Smooth muscle cell (in vitro differentiated cells): ENCODE data around the gene ZNF486. TPM values are rescaled to one million over a fixed set of nuclear protein-coding genes. Genes with fewer than 3 reads are reported as not detected.

Experiments
- DNase-seq: peaks from one replicate; lab custom pipeline; 2025; ENCODE audit not compliant: unreplicated experiment; lab: John Stamatoyannopoulos, UW
- H2AFZ ChIP-seq: fragments of 200-600 bp; sonication (generic); 2 replicates; pipeline ENCODE4 v1.6.0; 2016; ENCODE audit warnings: antibody characterized with exemption, low read depth, mild to moderate bottlenecking
- H3F3A ChIP-seq: fragments of 200-600 bp; sonication (generic); 2 replicates; pipeline ENCODE4 v1.6.0; 2017; ENCODE audit warnings: antibody characterized with exemption, low read depth
- H3K27ac ChIP-seq: fragments of 200-600 bp; sonication (generic); 2 replicates; pipeline ENCODE4 v1.5.1; 2016; ENCODE audit warnings: low read depth, mild to moderate bottlenecking
- H3K27me3 ChIP-seq: fragments of 200-600 bp; sonication (generic); 2 replicates; pipeline ENCODE4 v1.6.1; 2016; ENCODE audit warnings: low read depth, mild to moderate bottlenecking
- H3K36me3 ChIP-seq: fragments of 200-600 bp; sonication (generic); 2 replicates; pipeline ENCODE4 v1.5.1; 2016; ENCODE audit warnings: low read depth
- H3K4me1 ChIP-seq: fragments of 200-600 bp; sonication (generic); 2 replicates; pipeline ENCODE4 v1.5.1; 2016; ENCODE audit warnings: low read depth
- H3K4me2 ChIP-seq: fragments of 200-600 bp; sonication (generic); 2 replicates; pipeline ENCODE4 v1.6.0; 2016; ENCODE audit warnings: mild to moderate bottlenecking
- H3K4me3 ChIP-seq: fragments of 200-600 bp; sonication (generic); 2 replicates; pipeline ENCODE4 v1.5.1; 2016; ENCODE audit warnings: mild to moderate bottlenecking
- H3K79me2 ChIP-seq: fragments of 200-600 bp; sonication (generic); 2 replicates; pipeline ENCODE4 v1.6.0; 2016; ENCODE audit warnings: low read depth, mild to moderate bottlenecking
- H3K9ac ChIP-seq: fragments of 200-600 bp; sonication (generic); 2 replicates; pipeline ENCODE4 v1.6.0; 2016; ENCODE audit warnings: low read depth
- H3K9me3 ChIP-seq: fragments of 200-600 bp; sonication (generic); replicated peaks from 2 replicates; pipeline ENCODE4 v1.5.1; 2016; ENCODE audit warnings: low read depth
- H4K20me1 ChIP-seq: fragments of 200-600 bp; sonication (generic); 2 replicates; pipeline ENCODE4 v1.6.0; 2016; ENCODE audit warnings: low read depth
- WGBS: methylation state at CpG from one replicate; pipeline ENCODE4 v1.1.7; 2016; ENCODE audit warnings: low lambda C conversion rate; 5-methylcytosine and 5-hydroxymethylcytosine counted together
- polyA plus RNA-seq: library from polyadenylated mRNA; unstranded; fragments of >200 nt; fragmentation: Nextera tagmentation; extraction: Ambion mirVana; gene quantifications from 2 replicates; pipeline ENCODE4 v1.2.1, GENCODE V29; 2016
- total RNA-seq: library from RNA; depleted of rRNA; stranded (reverse); fragments of >200 nt; gene quantifications from 2 replicates; pipeline ENCODE4 v1.2.3, GENCODE V29; 2014
- TF ChIP-seq, protein P1 (sequence below): fragments of 200-600 bp; sonication (generic); IDR thresholded peaks from 2 replicates; pipeline ENCODE4 v1.5.1; 2017; ENCODE audit warnings: borderline replicate concordance, mild to moderate bottlenecking, antibody characterized with exemption; ENCODE audit not compliant: insufficient read depth, poor library complexity, severe bottlenecking

The ZNF486 gene
- total and polyA plus RNA-seq, 2 experiments from 2014 or later = 3.1 to 12.0 TPM

GRCh38 chr19:20162821-20163220, 4.2 kb upstream of the ZNF486 start:
- Histone ChIP-seq H3F3A (peaks cover 5% of the 10 kb centered on the region), H3K79me2 (peaks cover under 1% of the 10 kb centered on the region), H3K27ac (no peak overlapping the region), H3K4me2 (no peak overlapping the region), H3K36me3 (no peaks in the 10 kb centered on the region), H3K9me3 (no peaks in the 10 kb centered on the region), H2AFZ (no peak overlapping the region), H3K4me3 (no peak overlapping the region), H3K4me1 (peaks cover 3% of the 10 kb centered on the region), H3K9ac (no peak overlapping the region), H4K20me1 (no peaks in the 10 kb centered on the region), H3K27me3 (no peaks in the 10 kb centered on the region)
- DNase-seq = no peak
- WGBS = 91% methylated on average over 3 of the region's 3 CpGs
- TF ChIP-seq, protein P1, sequence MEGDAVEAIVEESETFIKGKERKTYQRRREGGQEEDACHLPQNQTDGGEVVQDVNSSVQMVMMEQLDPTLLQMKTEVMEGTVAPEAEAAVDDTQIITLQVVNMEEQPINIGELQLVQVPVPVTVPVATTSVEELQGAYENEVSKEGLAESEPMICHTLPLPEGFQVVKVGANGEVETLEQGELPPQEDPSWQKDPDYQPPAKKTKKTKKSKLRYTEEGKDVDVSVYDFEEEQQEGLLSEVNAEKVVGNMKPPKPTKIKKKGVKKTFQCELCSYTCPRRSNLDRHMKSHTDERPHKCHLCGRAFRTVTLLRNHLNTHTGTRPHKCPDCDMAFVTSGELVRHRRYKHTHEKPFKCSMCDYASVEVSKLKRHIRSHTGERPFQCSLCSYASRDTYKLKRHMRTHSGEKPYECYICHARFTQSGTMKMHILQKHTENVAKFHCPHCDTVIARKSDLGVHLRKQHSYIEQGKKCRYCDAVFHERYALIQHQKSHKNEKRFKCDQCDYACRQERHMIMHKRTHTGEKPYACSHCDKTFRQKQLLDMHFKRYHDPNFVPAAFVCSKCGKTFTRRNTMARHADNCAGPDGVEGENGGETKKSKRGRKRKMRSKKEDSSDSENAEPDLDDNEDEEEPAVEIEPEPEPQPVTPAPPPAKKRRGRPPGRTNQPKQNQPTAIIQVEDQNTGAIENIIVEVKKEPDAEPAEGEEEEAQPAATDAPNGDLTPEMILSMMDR = no peak

DNA sequence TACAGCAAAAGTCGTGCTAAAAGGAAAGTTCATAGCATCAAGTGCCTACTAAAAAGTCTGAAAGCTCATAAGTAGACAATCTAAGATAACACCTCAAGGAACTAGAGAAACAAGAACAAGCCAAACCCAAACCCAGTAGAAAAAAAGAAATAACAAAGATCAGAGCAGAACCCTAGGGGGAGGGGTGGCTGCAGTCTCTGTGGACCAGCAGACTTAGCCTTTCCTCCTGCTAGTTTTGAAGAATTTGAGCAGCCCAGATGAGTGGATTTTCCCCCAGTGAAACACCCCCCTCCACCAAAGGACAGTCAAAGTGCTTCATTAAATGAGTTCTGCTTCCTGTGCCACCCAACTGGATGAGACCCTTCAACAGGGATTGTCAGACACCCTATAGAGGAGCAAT, 2.6 kb upstream of the ZNF486 start:
- TF ChIP-seq, protein P1 = no peak
- Histone ChIP-seq H4K20me1 (no peaks in the 10 kb centered on the region), H2AFZ (no peak overlapping the region)

DNA sequence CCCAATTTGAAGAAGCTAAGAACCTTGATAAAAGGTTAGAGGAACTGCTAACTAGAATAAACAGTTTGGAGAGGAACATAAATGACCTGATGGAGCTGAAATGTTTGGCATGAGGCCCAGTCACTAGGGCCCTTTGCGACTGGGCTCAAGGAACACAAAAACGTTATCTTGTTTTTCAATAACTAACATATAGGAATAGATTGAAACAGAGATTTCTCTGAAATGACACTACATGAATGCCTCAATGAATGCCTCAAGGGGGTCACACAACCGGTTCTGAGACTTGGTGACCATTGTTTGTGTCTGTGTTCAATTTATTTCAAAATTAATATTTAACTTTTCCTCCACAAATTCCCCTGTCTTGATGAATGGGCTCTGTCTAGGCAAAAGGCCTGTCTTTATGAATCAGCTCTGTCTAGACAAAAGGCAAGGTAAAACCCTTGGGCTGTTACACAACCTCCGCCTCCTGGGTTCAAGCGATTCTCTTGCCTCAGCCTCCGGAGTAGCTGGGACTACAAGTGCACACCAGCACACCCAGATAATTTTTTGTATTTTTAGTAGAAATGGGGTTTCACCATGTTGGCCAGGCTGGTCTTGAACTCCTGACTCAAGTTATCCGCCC, 932 bp upstream of the ZNF486 start:
- WGBS = 88% methylated on average over 7 of the region's 7 CpGs
- H3K4me1 ChIP-seq = peaks cover 3% of the 10 kb centered on the region
- no peak overlapping the region for H3K4me2 ChIP-seq
- peaks cover 31% of the 10 kb centered on the region for H3K79me2 ChIP-seq
- no peak for DNase-seq
- no peak overlapping the region for H3K27ac ChIP-seq
- no peak overlapping the region for H3K9ac ChIP-seq
- no peak overlapping the region for H3K4me3 ChIP-seq
- H2AFZ ChIP-seq = no peak overlapping the region
- TF ChIP-seq, protein P1 = no peak
- no peaks in the 10 kb centered on the region for H3K9me3 ChIP-seq
- no peaks in the 10 kb centered on the region for H4K20me1 ChIP-seq
- H3F3A ChIP-seq = peaks cover 6% of the 10 kb centered on the region
- no peaks in the 10 kb centered on the region for H3K27me3 ChIP-seq
- no peaks in the 10 kb centered on the region for H3K36me3 ChIP-seq

More for the DNA sequence above, 2.6 kb upstream of the ZNF486 start:
- no peaks in the 10 kb centered on the region for H3K36me3 ChIP-seq
- no peak overlapping the region for H3K27ac ChIP-seq
- H3K9me3 ChIP-seq = no peaks in the 10 kb centered on the region
- WGBS = 92% methylated on average over 1 of the region's 1 CpG
- H3F3A ChIP-seq = peaks cover 6% of the 10 kb centered on the region
- peaks cover 3% of the 10 kb centered on the region for H3K4me1 ChIP-seq
- H3K9ac ChIP-seq = no peak overlapping the region
- no peak for DNase-seq
- no peaks in the 10 kb centered on the region for H3K27me3 ChIP-seq
- H3K4me3 ChIP-seq = no peak overlapping the region
- peaks cover 17% of the 10 kb centered on the region for H3K79me2 ChIP-seq
- H3K4me2 ChIP-seq = no peak overlapping the region

- Histone ChIP-seq H3K4me2 (peak overlapping the region; percentile 95), H3K4me3 (peak overlapping the region; percentile 69), H3K36me3 (no peaks in the 10 kb centered on the region), H3K4me1 (peaks cover 3% of the 10 kb centered on the region), H3F3A (peaks cover 6% of the 10 kb centered on the region), H3K9me3 (no peaks in the 10 kb centered on the region), H4K20me1 (no peaks in the 10 kb centered on the region), H3K27me3 (no peaks in the 10 kb centered on the region), H3K27ac (peak overlapping the region; percentile 95), H3K9ac (peak overlapping the region; percentile 94), H2AFZ (peak overlapping the region; percentile 56), H3K79me2 (peaks cover 43% of the 10 kb centered on the region)
- TF ChIP-seq, protein P1 = no peak
- 3% methylated on average over 22 of the region's 22 CpGs for WGBS
- DNase-seq = no peak
Measured at GRCh38 chr19:20167651-20168122, 673 bp downstream of the ZNF486 start.
